HG02623 (cell line): ENCODE measurements around the gene ITGA11.

ENCODE experiments used
- ATAC-seq: cut with Tn5 transposase; IDR thresholded peaks from one replicate; pipeline ENCODE4 v1.9.1; 2021; ENCODE audit warnings: moderate library complexity; ENCODE audit not compliant: unreplicated experiment

The ITGA11 gene

DNA sequence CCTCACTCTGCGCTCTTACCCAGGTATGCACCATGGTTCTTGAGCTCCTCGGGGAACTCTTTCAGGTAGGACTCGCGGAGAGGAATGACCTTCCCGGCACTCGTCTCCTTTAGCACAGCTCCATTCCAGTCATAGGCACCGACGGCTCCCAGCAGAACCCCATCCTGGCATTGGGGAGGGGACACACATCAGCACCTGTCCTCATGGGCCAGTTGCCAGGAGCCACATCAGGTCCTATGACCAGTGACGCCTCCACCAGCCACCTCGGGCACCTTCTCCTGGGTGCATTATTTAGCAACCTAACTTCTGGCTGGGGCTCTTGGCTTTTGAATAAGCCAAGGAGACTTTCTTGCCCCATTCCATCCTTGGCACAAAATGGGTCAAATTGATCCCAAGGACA is 92.5 kb downstream of the ITGA11 start:
- ATAC-seq: no peak

DNA sequence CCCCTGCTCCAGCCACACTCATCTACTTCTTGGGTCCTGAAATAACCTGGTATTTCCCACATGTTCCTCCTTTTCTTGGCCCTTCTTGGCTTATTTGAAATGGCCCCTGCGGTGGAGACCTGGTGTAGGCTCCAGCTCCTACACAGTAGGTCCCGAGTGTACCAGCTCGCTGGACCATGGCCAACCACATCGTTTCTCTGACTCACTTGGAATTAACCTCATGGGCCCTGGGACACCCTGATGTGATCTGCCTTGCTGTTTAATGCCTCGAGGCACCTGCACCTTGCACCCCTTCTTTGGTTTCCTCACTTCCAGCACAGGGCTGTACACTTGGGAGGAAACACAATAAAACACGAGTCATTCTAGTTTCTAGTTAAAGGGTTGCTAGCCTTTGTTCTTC is 94.1 kb downstream of the ITGA11 start:
- no peak for ATAC-seq

DNA sequence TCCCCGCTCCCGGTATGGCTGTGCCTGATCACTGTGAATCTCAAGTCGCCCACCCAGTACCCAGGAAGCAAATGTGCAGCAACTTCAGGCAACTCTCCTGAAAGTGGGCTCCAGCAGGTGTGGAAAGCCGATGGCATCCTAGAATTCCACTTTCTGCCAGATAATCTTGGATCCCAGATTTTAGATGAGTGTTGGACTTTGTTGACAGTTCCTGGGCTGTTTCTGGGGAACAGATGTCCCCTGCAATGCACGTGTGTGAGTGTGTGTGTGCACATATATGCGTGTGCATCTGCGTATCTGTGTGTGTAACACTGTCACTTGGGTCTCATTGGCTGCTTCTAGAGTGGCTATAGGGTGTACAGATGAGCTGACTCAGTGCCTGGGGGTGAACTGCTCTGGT is 95.4 kb downstream of the ITGA11 start:
- ATAC-seq: no peak

GRCh38 chr15:68335655-68336054 is 96.3 kb downstream of the ITGA11 start:
- ATAC-seq: no peak

DNA sequence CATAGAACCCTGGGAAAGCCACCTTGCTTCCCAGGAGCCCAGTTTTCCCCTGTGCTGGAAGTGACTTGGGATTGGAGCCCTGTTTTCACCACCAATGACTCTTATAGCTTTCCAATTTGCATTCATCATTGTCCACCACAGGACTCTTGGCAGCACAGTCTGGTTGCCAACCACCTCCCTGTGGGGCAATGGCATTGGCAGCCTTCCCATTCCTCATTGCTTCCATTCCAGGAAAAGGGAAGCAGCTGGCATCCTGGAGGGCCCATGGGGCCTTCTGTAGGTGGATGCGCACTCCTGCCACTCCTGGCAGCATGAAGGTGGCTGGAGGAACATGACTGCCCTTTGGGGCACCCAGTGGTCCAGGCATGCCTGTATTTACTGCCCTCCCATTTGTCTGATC is 96.7 kb downstream of the ITGA11 start:
- ATAC-seq: no peak

DNA sequence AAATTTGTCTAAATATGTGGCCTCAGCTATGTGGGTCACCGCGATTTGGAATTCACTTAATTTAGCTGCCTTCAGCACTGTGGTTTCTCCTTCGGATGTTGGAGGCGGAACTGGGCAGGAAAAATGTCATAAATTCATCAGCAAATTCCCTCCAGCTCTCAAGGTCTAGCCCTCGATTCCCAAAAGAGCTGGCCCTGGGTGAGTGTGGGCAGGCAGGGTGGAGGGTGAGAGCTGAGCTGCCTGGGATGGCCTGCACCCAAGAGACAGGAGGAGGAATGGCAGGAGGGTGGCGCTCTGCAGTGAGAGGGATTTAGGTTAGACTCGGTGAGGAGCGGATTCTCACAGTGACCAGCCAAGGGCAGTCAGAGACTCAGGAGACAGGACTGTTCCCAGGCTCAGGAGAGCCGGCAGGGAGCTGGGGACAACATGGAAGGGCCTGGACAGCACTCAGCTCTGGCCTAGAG is 97.3 kb downstream of the ITGA11 start:
- no peak for ATAC-seq

GRCh38 chr15:68333775-68334470 is 98.0 kb downstream of the ITGA11 start:
- no peak for ATAC-seq

- ATAC-seq: no peak
These were observed 99.7 kb downstream of the ITGA11 start for GRCh38 chr15:68332266-68332665.

GRCh38 chr15:68330901-68331300 is 101.1 kb downstream of the ITGA11 start:
- ATAC-seq: no peak

DNA sequence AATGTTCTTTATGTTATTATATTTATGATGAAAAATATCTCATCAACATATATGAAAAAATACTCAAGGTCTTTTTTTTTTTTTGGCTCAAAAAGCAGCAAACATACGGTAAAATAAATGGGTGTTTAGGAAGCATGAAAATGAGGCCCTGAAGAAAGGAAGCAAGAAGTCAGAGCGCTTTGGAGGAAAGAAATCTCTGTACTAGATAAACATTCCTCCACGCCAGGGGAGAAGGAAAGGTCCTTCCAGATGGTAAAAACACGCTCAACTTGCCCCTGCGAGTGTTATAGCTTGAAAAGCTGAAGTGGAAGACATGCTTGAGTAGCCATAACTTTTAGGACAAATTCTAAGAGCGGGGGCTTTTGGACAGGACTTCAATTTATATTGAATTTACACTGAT is 101.5 kb downstream of the ITGA11 start:
- ATAC-seq: no peak

DNA sequence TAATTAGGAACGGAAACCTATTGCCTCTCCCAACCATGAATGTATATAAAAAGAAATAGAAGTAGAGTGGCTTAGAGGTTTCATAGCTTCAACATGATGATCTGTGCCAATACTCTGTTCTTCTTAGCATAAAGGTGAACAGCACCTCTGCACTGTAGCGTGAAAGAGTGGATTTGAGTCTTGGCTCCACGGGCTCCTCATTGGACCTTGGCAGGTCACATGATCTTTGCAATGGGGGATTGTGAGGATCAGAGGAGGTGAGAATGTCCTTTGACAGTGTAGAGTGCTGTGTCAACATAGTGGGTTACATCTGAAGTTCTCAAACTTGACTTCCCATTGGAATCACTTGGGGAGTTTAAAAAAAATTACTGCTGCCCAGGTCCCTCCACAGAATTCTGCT is 103.0 kb downstream of the ITGA11 start:
- ATAC-seq: no peak

GRCh38 chr15:68328443-68328842 is 103.5 kb downstream of the ITGA11 start:
- ATAC-seq: no peak

DNA sequence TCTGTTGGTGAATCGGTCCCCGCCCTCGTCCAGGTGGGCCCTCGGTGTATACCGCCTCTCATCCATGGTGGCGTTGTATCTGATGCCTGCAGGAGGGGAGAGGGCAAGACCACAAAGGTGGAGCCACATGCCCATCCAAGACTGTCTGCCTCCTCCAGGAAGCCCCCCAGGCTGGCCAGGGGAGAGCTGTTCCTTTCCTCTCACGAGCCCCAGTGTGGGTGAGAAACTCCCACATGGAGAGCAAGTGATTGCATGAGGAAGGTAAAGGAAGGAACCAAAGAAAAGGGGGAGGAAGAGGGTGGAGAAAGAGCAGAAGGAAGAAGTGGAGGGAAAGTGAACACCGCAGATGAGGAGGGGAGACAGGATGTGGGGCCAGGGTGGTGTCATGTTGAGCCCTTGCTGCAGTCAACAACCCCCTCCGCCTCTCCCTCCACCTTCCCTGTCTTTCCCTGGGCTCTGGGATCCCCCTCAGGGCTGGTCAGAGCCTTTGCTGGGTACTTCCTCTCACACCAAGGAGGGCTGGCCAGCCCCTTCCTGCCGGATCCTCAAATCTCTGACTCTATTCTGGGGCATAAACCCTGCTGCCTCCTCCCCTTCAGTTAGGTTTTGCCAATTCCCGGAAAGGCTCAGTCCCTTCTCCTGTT is 105.1 kb downstream of the ITGA11 start:
- ATAC-seq: no peak

GRCh38 chr15:68325726-68326125 is 106.2 kb downstream of the ITGA11 start:
- ATAC-seq: no peak

DNA sequence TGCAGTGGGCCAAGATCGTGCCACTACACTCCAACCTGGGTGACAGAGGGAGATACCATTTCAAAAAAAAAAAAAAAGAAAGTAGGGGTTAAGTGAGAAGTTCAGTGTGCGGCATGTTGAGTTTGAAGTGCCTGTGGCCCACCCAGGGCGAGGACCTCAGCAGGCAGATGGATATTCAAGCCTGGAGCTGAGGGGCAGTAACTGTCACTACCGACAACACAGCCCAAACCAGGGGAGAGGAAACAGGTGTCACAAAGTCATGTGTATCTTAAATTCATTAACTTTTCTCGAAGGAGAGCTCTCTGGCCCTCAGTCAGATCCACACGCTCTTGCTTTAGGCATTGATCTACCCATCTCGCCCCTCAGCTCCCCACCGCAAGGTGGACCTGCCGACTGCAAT is 109.2 kb downstream of the ITGA11 start:
- ATAC-seq: no peak

DNA sequence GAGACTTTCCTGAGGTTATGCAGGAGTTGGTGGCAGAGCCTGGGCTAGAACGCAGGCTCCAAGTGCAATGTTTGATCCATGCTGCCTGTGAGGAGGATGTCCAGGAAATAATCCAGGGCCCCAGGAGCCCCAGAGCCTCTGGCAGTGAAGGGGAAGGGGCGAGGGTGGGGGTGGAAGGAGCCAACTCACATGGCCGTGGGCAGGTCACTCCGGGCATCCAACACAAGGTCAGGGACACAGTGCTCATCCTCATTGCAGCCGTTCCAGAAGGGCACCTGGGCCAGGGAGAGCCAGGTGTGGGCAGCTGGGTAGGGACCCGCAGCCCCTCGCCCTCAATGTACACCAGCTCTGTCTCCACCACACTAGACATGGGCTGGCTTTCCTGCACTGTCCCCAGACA is 110.7 kb downstream of the ITGA11 start:
- no peak for ATAC-seq

- ATAC-seq: no peak
These were observed 112.0 kb downstream of the ITGA11 start for GRCh38 chr15:68319997-68320396.

DNA sequence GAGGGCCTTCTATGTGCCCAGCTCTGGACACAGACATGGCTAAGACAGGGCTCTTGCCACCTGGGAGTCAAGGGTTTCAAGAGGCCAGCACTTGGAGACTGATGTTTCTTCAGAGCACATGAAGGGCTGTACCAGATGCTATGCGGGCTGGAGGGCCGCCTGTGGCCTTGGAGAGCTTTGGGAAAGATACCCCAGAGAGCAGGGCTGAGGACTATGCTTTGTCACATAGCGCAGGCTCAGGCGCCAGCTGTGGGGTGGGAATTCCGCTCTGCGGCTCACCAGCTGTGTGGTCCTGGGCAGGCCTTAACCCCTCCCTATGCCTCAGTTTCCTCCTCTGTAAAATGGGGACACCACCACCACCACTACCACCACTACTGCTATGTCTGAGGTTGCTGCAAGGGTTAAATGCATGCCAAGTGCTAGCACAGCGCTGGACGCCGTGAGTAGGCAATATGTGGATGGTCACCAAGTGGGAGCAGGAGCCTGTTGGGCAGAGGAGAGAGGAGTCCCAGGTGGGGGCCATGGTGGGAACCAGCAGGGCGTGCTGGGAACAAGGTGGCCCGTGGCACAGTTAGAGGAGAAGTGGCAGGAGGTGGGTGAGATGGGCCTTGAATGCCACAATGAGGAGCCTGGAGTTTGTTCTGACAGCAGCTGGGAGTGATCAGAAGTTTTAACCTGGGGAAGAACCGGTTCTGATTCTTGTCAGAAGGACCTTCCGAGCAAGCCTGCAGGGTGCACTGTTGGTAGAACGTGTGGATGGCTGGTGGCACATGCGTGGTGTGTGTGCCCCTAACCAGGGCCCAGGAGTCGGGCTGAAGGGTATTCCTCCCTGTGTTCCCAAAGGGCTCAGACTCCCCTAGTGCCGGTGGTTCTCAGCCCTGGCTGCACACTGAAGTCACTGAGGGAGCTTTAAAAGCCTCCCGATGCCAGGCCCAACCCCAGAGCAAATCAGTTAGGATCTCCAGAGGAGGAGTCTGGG is 112.7 kb downstream of the ITGA11 start:
- no peak for ATAC-seq

GRCh38 chr15:68318008-68318835 is 113.7 kb downstream of the ITGA11 start:
- ATAC-seq: no peak

GRCh38 chr15:68317281-68318007 is 114.5 kb downstream of the ITGA11 start:
- no peak for ATAC-seq
